ENCODE results near the gene TBC1D22B.

DNA sequence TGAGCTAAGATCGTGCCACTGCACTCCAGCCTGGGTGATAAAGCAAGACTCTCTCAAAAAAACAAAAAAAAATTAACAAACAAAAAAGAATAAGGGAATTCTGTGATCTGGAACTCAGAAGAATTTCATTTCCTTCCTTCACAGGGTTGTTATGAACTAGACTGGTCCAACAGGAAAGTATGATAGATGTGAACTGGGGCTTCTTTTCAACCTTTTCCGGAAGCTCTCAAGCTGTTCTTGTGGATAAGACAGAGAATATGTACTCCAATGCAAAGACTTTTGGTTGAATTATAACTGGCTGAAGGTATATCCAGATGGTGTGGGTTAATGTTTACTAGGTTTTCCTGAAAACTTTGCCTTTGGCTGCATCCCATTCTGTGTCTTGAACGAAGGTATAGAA lies 101.5 kb downstream of the TBC1D22B start:
- TF ChIP-seq, protein P1, sequence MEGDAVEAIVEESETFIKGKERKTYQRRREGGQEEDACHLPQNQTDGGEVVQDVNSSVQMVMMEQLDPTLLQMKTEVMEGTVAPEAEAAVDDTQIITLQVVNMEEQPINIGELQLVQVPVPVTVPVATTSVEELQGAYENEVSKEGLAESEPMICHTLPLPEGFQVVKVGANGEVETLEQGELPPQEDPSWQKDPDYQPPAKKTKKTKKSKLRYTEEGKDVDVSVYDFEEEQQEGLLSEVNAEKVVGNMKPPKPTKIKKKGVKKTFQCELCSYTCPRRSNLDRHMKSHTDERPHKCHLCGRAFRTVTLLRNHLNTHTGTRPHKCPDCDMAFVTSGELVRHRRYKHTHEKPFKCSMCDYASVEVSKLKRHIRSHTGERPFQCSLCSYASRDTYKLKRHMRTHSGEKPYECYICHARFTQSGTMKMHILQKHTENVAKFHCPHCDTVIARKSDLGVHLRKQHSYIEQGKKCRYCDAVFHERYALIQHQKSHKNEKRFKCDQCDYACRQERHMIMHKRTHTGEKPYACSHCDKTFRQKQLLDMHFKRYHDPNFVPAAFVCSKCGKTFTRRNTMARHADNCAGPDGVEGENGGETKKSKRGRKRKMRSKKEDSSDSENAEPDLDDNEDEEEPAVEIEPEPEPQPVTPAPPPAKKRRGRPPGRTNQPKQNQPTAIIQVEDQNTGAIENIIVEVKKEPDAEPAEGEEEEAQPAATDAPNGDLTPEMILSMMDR (conservative IDR thresholded peaks at IDR 0.05; ENCODE audit: low read length) = no peak
- no peak for TF ChIP-seq EZH2phosphoT487 (IDR thresholded peaks at IDR 0.05; ENCODE audit: borderline replicate concordance)

Data from Loucy (cell line).